GM19395 (cell line): ENCODE data around the gene COA6.

Source experiments
- ATAC-seq: cut with Tn5 transposase; IDR thresholded peaks from one replicate; pipeline ENCODE4 v1.9.1; 2021; ENCODE audit warnings: mild to moderate bottlenecking, moderate library complexity; ENCODE audit not compliant: unreplicated experiment

Gene COA6

GRCh38 chr1:234408757-234409156, 35.5 kb downstream of the COA6 start:
- no peak for ATAC-seq

- no peak for ATAC-seq
Measured at GRCh38 chr1:234409328-234409727, 36.1 kb downstream of the COA6 start.

GRCh38 chr1:234412830-234413229, 39.6 kb downstream of the COA6 start:
- no peak for ATAC-seq

GRCh38 chr1:234413485-234413884, 40.2 kb downstream of the COA6 start:
- ATAC-seq: no peak

DNA sequence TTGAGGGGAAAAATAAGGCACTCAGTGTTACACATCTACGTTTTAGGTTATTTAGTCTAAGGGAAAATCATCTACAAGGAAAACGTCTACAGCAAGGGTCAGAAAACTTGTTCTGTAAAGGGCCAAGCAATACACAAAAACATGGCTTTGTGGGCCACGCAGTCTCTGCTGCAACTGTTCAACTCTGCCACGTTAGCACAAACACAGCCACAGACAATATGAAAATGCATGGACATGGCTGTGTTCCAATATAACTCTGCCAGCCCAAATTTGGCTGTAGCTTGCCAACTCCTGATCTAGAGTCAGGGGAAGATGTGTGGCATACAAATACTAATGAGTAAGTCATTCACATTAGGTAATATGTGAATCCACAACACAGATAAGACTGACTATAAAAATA, 40.7 kb downstream of the COA6 start:
- ATAC-seq: no peak

DNA sequence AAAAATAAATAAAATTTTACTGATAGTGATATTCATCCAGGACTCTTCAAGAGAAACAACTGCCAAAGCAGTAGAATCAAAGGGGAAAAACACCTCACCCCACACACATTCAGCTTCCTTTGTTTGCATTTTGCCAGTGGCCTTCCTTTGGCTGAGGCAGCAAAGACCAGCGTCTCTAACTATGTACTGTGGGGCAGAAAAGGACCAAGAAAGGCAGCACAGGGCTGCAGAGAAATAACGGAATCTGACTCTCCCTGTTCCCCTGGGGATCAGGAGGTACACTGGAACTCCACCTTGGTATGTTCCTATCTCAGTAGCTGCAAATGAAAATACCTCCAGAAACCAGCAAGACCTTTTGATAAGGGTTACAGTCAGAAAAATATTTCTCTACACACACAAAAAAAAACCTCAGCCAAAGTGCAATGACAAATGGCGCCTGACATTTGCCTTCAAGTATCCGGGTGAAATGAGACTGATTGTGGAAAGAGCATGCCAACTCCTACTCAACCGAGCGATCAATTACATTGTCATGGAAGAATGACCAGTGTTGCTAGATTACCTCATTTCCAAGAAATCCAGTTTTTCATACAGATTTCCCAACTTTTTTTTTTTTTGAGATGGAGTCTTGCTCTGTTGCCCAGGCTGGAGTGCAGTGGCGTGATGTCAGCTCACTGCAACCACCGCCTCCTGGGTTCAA, 54.8 kb downstream of the COA6 start:
- ATAC-seq: no peak

DNA sequence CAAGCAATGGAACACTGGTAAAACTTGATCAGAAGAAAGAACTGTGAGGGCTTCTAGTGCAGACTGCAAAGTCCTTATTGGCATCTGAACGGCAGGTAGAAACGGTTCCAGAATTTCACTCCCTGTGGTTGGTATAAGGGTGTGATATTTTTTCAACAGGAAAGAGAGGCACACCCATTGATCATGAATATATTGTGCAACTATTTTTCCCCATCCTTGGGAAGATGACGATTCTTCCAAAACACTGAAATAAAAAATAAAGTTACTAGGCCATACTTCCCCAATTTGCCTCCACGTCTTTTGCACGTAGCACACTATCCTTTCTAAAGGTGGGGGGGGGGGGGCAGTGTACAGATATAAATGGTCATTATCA, 56.2 kb downstream of the COA6 start:
- no peak for ATAC-seq

GRCh38 chr1:234430691-234431090, 57.4 kb downstream of the COA6 start:
- no peak for ATAC-seq

DNA sequence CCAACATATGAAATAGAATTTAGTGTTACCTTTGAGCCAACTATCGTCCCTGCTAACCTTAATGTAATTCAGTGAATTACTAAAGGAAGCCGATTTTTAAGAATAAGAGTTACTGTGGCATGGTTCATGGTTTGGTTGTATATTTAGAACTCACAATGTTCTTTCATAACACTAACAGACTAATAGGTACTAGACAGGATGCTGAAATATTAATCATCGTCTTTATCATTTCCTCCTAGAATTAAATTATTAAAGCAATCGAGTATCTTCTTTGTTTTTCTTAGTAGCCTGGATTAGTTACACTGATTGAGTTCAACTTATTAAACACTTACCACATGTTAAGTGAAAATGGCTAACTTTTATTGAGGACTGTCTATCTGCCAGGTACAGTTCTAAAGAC, 58.0 kb downstream of the COA6 start:
- ATAC-seq: no peak

DNA sequence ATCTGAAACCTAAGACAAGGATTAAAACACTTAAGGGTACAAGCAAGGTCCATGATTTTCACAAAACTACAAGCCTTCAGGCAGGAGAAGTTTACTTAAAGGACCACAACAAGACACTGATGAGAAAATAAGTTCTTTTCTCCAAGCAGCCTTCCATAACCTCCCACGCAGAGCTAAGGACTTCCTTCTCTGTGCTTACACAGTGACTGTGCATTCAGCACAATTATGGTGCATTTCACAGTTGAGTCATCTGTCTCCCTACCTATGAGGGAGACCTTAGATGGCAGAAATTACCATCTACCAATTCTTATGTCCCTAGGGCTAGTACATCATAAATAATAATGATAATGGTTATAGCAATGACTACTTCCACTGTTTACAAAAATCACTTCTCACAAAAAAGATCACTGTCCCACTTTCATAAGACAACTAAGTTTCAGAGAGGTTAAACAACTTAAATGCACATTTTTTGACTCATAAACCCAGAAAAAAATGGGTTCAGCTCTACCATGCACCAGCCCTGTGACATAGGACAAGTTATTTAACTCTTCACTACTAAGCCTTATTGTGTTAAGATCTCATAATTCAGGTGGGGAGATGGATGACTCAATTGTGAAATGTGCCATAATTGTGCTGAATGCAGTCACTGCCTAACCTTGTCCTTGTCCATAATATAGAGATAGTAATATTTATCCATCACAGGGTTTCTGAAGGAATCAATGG, 60.5 kb downstream of the COA6 start:
- ATAC-seq: no peak
